Activated CD8-positive, alpha-beta memory T cell treated with anti-CD3 and anti-CD28 coated beads for 48 hours (primary cell): ENCODE results near the gene RGS17.
A peak's percentile ranks its signal among the peaks of the same experiment; 100 is the strongest.
"Not testable (repeated sequence)": the region's sequence is repeated elsewhere in the genome, so short reads cannot be mapped to it uniquely, and the experiment has no call there.

Experiments used
- DNase-seq, 3 experiments: peaks; one replicate each; pipeline ENCODE4 v3.0.0-alpha.2; 2020; ENCODE audit warnings: low read depth in 2 of 3, low spot score in 2 of 3

RGS17 gene

GRCh38 chr6:153034139-153034538 is 96.9 kb downstream of the RGS17 start:
- no peak for DNase-seq

GRCh38 chr6:153032255-153032882 is 98.7 kb downstream of the RGS17 start:
- DNase-seq = no peak

DNA sequence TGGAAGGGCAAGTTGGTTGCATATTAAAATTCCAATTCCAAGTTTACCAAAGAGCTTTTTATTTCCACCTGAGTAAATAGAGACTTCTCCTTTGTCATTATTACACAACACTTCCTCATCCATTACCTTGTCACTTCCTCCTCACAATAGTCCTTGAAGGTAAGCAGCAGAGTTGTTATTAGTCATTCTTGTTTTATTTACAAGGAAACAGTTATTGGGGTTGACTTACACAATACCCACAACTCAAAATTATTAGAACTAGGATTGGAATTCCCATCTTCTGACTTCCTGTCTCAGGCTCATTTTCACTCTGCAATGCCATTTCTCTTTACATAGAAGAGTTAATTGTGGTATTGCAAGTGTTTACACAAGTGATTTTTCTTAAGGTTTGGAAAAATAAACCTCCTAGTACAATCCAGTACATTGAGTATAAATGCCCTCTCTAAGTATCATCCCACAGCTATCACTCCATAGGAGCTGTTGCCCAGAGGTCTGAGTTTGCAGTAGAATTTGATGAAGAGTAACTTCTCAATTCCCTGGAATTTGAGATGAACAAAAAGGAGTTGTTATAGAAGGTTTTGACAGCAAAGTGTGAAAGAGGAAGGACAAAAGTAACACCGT is 99.6 kb downstream of the RGS17 start:
- no peak for DNase-seq

- DNase-seq = no peak
These were observed 102.1 kb downstream of the RGS17 start for GRCh38 chr6:153028963-153029362.

- DNase-seq = no peak
These were observed 102.8 kb downstream of the RGS17 start for GRCh38 chr6:153028286-153028685.

GRCh38 chr6:153027480-153027879 is 103.6 kb downstream of the RGS17 start:
- no peak for DNase-seq

DNA sequence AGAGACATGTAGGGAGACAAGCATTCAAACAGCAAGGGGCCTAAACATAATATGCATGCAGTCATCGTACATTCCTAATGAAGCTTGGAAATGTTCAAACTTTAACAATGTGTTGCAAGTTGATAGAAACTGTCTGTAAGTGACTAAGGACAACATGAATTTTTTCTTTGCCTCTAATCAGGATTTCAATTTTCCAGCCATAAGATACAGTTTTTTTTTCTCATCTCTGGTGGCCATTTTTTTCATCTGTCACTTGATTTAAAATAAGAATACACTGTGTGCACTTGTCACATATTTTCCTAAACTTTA is 106.4 kb downstream of the RGS17 start:
- no peak for DNase-seq

GRCh38 chr6:153023977-153024708 is 106.9 kb downstream of the RGS17 start:
- DNase-seq = no peak

DNA sequence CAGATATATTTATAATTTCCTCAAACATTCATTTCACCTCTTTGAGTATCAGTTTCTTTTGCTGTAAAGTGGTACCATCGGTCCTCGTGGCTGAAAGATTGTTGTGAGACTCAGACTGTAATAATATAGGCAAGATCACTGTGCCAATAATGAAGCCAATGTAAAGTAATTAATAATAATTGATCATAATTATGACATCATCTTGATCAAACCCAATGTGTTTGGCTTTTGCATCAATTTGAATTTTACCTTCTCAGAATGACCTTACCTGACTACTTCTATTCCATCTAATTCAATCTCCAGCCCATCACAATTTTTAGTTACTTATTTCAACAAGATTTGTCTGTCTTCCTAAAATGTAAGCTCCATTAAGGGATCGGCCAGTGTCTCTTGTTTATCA is 112.7 kb downstream of the RGS17 start:
- DNase-seq = no peak

GRCh38 chr6:153016846-153017245 is 114.2 kb downstream of the RGS17 start:
- no peak for DNase-seq

DNA sequence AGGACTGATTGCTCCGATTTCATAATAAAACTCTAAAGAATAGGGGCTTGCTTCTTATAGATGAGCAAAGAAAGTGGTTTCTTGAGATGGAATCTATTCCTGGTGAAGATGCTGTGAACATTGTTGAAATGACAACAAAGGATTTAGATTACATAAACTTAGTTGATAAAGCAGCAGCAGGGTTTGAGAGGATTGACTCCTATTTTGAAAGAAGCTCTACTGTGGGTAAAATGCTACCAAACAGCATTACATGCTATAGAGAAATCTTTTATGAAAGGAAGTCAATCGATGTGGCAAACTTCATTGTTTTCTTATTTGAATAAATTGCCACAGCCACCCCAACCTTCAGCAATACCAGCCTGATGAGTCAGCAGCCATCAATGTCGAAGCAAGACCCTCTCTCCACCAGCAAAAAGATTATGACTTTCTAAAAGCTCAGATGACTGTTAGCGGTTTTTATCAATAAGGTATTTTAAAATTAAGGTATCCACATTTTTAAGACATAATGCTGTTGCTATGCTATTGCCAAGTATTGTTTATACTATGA is 115.9 kb downstream of the RGS17 start:
- DNase-seq = no peak

DNA sequence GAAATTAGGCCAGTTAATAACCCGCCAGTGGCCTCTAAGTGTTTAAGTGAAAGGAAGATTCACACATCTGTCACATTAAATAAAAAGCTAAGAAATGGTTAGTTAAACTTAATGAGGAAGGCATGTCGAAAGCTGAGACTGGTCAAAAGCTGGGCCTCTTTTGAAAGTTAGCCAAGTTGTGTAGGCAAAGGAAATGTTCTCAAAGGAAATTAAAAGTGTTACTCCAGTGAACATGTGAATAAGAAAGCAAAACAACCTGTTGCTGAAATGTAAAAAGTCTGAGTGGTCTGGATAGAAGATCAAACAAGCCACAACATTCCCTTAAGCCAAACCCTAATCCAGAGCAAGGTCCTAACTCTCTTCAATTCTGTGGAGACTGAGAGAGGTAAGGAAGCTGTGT is 117.6 kb downstream of the RGS17 start:
- no peak for DNase-seq

GRCh38 chr6:153012856-153013255 is 118.2 kb downstream of the RGS17 start:
- DNase-seq = no peak

DNA sequence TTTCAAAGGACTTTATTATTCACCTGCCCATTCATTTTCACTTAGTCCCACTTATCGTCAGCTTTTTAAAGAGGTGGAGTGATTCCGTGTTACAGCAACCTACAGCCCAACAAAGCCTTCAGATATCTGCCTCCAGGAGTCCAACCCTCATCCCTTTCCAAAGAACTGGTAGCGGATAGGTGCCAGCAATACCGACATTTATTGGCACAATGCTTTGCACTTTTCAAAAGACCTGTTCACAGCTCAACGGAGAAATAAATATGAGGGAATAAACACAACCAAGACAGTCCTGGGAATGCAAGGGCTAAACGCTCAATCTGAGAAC is 127.8 kb downstream of the RGS17 start:
- DNase-seq = no peak

DNA sequence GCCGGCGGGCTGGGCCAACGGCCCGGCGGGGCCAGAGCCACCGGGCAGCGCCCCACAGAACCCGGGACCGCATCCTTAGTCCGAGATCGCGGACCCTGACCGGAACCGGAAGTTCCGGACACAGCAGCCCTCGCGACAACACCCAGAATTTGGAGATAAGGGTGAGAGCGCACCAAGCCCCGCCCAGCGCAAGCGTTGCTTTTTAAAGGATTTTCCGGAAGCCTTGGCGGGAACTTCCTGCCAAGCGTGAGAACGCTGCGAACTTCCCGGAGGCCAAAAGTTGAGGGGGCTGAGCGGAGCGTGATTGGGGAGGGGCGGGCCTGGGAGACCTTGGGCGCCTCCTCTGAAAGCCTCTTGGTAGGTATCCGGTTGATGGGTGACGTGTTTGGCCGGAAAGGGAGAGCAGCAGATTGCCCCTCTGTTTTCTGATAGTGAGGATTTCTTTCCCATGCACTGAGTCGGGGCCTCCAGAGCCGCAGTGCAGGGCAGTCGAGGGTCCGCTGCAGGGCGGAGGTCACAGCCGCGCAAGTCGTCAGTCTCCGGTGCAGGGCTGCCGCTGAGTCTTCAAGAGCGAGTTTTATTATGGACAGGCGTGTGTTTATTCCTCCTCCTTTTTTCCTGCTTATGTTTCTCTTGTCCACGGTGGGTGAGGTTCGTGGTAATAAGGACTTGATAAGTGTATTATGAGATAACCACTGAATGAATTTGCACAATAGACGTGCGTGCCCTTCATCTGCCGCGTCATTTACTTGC is 128.3 kb downstream of the RGS17 start, which contains the start of gene MTRF1L:
Gene MTRF1L, minus strand, starts transcription at position 97 of the 753 bp plus-strand sequence. Its CDS starts 24 bp downstream, at position 73.
- DNase-seq = peak; percentile 61 to 79 (median 73)

- no peak for DNase-seq
These were observed 129.1 kb downstream of the RGS17 start for GRCh38 chr6:153001767-153002612.

GRCh38 chr6:153000790-153001189 is 130.3 kb downstream of the RGS17 start:
- DNase-seq = not testable (repeated sequence)

DNA sequence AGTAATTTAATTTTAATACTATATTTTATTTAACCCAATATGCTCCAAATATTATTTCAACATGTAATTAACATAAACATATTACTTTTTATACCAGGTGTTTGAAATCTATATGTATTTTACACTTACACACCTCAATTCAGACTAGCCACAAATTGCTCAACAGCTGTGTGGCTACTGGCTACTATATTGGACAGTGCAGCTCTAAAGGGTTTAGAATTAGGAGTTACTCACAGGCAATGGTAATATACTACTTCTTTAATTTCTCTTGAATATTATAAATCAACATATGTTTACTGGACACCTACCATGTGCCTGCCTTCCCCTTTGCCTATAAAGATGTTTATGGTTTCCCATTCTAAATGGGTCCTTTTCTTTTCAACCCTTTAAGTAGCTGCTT is 130.8 kb downstream of the RGS17 start:
- DNase-seq = no peak

- DNase-seq = not testable (repeated sequence)
These were observed 131.5 kb downstream of the RGS17 start for GRCh38 chr6:152999538-152999937.

DNA sequence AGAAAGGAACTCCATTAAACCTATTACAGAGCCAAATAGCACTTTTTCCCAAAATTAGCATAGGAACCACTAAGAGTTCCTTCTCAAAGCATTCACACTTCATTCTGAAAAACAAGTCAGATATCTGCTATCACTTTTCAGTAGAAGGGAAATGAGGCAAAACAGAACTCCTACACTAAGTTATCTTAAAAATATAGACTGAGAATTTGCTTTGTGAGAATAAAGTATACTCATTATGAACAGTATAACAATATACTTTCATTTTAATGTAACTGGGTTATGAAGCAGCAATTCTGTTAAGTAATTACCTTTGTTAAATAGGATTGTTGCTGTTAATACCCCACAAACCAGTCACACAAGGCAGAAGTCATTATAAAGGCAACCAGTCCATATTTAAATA is 137.2 kb downstream of the RGS17 start:
- no peak for DNase-seq

- no peak for DNase-seq
These were observed 137.7 kb downstream of the RGS17 start for GRCh38 chr6:152993431-152993830.
